HG03045 (cell line): ENCODE data around the gene SEPTIN3.
A peak's percentile ranks its signal among the peaks of the same experiment; 100 is the strongest.

Experiments used
- ATAC-seq: cut with Tn5 transposase; IDR thresholded peaks from one replicate; pipeline ENCODE4 v1.9.1; 2021; ENCODE audit warnings: mild to moderate bottlenecking, moderate library complexity; ENCODE audit not compliant: unreplicated experiment

Gene SEPTIN3

DNA sequence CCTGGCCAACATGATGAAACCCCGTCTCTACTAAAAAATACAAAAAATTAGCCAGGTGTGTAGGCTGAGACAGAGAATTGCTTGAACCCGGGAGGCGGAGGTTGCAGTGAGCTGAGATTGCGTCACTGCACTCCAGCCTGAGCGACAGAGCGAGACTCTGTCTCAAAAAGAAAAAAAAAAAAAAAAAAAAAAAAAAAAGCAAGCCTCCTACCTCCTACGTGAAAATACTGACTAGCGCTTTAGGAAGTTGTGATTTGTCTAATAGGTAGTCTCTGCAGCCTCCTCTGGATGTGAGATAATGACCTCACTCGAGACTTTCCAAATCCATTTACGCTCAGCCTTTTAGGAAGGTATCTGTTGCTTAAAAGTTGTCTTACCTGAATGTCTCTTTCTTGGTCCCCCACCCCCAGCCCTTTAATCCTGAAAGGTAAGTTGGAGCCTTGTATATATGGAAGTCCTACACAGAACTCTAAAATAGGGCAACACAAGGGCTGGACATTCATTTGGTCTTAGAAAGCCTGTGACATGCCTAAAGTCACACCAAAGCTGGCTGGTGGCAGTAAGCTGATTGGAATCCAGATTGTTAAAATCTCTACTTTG is 5.5 kb downstream of the SEPTIN3 start:
- no peak for ATAC-seq

DNA sequence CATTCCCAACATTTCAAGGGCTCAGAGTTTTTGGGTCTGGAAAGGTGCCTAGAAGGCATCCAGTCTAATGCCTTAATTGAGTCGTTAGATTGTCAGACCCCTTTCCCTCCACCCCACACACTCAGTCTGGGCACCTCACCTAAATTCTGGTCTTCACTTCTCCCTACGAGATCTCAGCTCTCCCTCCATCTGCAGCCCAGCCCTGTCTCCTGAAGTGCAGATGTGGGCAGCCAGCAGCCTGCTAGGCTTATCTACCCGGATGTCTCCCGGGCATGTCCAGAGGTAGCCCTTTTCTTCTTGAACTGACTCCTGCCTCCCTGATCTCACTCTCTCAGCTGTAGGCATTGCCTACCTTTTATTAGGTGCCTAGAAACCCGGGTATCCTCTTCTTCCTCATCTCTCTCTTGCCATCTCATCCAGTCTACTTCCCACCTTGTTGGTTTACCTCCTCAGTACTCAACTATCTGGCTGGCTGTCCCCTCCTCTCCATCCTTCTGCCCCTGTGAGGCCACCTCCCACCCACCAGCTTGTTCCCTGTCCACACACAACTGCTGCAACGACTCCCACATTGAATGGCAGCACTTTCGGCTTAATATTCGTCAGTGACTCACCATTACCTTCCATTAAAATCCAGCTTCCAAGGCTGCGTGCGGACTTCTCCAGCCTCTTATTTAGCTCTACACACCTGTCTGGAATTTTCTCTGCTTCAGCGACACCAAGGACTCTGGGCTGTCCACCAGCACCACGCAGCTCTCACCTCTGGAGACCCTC is 6.2 kb downstream of the SEPTIN3 start:
- no peak for ATAC-seq

GRCh38 chr22:41976070-41976901 is 7.0 kb downstream of the SEPTIN3 start:
- ATAC-seq: peak; percentile 45

DNA sequence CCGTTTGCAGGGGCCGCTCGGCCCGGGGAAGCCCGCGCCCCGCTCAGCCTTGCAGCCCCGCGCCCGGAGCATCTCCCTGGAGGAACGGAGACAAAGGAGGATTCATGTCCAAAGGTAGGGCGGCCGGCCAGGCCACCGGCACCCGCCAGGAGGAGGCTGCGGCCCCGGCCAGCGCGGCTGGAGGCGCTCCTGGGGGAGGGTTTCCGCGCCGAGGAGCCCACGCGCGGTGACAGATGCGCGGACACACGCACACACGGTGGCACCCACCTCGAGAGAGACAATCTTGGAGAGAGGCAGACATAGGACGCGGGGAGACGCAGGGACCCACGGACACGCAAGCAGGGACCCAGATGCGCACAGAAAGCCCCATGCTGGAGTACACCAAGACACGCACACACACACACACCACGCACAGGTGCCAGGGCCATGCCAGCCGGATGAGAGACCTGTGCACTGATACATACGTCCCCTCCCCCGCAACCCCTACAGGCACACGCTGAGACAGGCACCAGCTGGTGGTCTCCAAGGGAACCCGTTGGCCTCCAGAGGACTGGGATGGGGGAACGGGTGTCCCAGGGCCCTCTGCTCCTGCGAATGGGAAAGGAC is 7.8 kb downstream of the SEPTIN3 start:
- ATAC-seq: no peak

DNA sequence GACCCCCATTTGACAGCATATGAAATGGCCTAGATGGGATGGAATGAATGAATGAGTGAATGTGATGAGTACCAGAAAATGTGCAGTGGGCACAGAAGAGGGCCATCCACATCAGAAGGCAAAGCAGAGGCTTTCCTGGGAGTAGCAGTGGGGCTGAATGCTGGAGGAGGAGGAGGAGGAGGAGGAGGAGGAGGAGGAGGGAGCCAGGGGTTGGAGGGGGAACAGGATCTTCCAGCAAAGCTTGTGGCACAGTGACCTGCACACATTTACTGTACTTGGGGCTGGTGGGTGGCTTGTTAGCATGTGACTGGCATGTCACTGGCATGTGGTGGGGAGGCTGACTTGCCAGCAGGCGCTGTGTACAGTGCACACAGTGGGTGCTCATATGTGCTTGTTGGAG is 9.5 kb downstream of the SEPTIN3 start:
- no peak for ATAC-seq

DNA sequence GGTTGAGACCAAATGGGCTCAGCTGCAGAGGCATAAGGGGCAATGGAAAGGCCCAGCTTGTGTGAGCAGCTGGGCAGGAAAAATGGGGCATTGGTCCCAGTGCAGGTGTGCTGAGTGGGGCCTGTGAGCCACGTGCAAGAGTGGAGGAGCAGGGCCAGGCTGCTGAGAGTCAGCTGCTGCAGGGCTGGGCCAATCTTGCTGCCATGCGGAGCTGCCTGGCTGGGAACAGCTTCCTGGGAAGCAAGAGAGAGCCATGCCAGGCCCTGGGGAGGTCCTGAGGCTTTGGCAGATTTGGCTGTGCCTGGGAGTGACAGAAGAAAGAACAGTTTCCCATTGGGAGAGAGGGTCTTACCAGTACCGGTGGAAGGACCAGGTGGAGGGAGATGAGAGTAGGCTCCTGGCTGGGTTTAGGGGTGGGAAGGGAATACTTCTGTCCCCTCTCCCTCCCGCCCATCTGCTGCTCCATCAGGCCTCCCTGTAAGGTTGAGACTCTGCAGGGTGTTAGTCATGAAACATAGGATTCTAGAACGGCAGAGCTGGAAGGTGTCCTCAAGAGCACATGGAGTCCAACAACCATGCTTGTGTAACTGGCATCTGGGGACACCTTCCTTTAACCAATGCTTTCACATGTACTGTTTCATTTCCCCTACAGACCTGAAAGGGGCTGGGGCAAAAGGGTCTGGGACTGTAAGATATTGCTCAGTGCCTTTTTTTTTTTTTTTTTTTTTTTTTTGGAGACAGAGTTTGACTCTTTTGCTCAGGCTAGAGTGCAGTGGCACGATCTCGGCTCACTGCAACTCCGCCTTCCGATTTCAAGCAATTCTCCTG is 10.4 kb downstream of the SEPTIN3 start:
- no peak for ATAC-seq

DNA sequence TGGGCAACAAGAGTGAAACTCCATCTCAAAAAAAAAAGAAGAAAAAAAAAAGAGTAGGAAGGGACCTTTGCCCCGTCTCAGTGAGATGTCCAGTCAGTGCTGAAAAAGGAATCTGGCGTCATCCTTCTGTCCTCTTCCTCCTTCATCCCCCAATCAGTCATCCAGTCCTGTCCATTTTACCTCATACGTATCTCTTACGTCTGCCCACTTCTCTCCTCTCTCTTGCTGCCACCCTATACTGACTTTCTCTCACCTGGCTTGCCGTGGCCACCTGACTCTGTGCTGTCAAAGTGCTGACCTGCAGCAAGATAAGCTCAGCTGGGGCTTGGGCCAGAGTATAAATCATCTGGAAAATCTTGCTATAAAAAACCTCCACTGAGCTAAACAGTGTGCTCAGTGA is 13.6 kb downstream of the SEPTIN3 start:
- ATAC-seq: no peak

GRCh38 chr22:41983513-41984405 is 14.5 kb downstream of the SEPTIN3 start:
- no peak for ATAC-seq

DNA sequence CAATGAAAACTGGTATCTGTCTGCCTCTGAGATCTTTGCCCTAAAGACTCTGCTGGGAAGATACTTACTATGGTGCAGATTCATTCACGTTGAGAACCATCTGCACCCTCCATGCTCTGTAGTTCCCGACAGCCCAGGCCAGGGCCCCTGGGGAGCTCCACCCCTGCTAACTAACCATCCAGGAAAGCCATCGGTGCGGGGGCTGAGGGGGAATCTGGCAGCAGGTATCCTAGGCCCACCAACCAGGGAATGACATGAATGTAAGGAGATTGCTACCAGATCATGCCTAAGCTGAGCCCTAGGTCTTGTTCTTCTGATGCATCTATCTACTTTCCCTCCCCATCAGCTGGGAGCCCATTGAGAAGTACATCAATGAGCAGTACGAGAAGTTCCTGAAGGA is 18.0 kb downstream of the SEPTIN3 start:
- ATAC-seq: no peak

DNA sequence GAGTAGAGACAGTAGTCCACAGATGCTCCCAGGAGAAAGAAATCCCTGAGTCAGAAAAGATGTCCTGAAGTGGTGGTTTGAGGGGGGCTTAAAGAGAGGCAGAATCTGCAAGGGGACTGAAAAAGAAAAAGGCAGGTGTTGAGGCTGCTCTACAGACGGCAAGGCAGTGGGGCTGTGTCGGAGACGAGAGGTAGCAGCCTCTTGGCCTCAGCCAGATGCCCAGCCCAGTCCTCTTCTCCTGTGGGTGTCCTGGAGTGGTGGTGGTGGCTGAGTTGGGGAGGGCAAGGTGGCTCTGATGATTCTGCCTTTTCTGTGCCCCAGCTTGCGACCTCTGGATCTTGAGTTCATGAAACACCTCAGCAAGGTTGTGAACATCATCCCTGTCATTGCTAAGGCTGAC is 20.0 kb downstream of the SEPTIN3 start:
- ATAC-seq: no peak

- ATAC-seq: no peak
Measured at GRCh38 chr22:41991111-41991510, 21.9 kb downstream of the SEPTIN3 start.

- no peak for ATAC-seq
Measured at GRCh38 chr22:41992496-41992895, 23.3 kb downstream of the SEPTIN3 start.

GRCh38 chr22:41995211-41995610 is 26.0 kb downstream of the SEPTIN3 start:
- no peak for ATAC-seq

GRCh38 chr22:41996826-41997225 is 27.6 kb downstream of the SEPTIN3 start:
- ATAC-seq: no peak

DNA sequence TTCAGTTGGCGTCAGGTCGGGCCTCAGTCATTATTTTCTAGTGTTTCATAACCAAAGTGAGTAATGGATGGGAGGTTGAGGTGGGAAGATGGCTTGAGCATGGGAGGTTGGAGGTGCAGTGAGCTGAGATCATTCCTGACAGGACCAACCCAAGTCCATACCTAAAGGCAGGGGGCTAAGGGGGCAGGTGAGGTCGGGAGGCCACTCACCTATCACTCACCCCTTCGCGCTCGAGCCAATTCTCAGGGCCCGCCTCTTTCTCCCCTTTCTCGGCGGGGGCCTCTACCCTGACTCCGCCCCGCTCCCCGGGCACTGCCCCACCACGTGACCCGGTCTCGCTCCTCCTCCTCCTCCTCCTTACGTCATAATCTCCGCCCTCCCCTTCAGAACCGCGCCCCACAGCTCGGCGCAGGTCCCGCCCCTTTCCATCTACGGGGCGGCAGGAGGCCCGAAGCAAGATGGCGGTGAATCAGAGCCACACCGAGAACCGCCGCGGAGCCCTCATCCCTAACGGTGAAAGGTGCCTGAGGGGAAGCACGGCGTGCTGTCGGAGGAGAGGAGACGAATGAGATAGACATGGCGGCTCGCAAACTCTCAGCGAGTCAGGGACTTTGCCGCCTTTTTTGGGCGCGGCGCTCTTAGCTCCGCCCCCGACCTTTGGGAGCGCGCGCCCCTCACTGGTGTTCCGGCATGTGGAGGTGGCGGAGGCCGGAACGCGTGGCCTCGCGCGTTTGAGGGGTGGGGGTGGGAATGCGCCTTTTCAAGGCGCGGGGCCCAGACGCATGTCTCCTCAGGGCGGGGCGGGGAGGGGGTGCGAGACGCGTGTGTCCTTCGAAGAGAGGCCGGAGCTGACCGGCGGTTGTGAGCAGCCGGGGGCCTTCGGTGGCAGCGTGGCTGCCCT is 29.4 kb downstream of the SEPTIN3 start, which contains the start of gene WBP2NL:
Gene WBP2NL, plus strand, starts transcription at position 428 of the 901 bp plus-strand sequence. Its CDS starts 31 bp downstream, at position 459.
- ATAC-seq: peak; percentile 79

DNA sequence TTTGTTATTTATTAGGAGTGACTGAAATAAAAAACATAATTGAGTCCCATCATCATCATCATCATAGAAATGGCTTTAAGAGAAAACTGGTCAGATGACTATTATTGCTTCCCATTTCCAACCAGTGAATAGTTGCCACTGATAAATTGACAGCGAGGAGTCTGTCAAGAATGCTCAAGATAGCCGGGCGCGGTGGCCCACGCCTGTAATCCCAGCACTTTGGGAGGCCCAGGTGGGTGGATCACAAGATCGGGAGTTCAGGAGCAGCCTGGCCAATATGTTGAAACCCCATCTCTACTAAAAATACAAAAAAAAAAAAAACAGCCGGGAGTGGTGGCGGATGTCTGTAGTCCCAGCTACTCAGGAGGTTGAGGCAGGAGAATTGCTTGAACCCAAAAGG is 31.2 kb downstream of the SEPTIN3 start:
- ATAC-seq: no peak

- ATAC-seq: no peak
Measured at GRCh38 chr22:42001121-42001520, 31.9 kb downstream of the SEPTIN3 start.

GRCh38 chr22:42001706-42002105 is 32.5 kb downstream of the SEPTIN3 start:
- ATAC-seq: no peak
